Ectodermal cell (in vitro differentiated cells): ENCODE results near the gene ITGAL.
"Not testable (repeated sequence)": the region's sequence is repeated elsewhere in the genome, so short reads cannot be mapped to it uniquely, and the experiment has no call there.

Source experiments
- H3K27ac ChIP-seq: 2 replicates; pipeline ENCODE4 v1.7.0; 2013; ENCODE audit warnings: mild to moderate bottlenecking, low read depth, low read length; ENCODE audit not compliant: insufficient read depth, poor library complexity, severe bottlenecking
- H3K27me3 ChIP-seq: 2 replicates; pipeline ENCODE4 v1.7.0; 2013; ENCODE audit warnings: mild to moderate bottlenecking, low read length; ENCODE audit not compliant: insufficient read depth, control insufficient read depth, poor library complexity, severe bottlenecking
- H3K36me3 ChIP-seq: one replicate; pipeline ENCODE4 v1.7.0; 2013; ENCODE audit warnings: low read length; ENCODE audit not compliant: control insufficient read depth, insufficient read depth
- H3K4me1 ChIP-seq: one replicate; pipeline ENCODE4 v1.7.0; 2013; ENCODE audit warnings: low read length; ENCODE audit not compliant: control insufficient read depth, insufficient read depth
- H3K4me3 ChIP-seq: 2 replicates; pipeline ENCODE4 v1.7.0; 2013; ENCODE audit warnings: low read depth, low read length, control low read depth; ENCODE audit not compliant: insufficient read depth
- H3K9me3 ChIP-seq: 2 replicates; pipeline ENCODE4 v1.7.0; 2013; ENCODE audit warnings: mild to moderate bottlenecking, low read length, moderate library complexity; ENCODE audit not compliant: control insufficient read depth
- WGBS, 2 experiments: methylation state at CpG; one replicate each; pipeline ENCODE4 v1.1.7; 2013; ENCODE audit warnings: missing lambda C conversion rate in 2 of 2; 5-methylcytosine and 5-hydroxymethylcytosine counted together

The ITGAL gene

DNA sequence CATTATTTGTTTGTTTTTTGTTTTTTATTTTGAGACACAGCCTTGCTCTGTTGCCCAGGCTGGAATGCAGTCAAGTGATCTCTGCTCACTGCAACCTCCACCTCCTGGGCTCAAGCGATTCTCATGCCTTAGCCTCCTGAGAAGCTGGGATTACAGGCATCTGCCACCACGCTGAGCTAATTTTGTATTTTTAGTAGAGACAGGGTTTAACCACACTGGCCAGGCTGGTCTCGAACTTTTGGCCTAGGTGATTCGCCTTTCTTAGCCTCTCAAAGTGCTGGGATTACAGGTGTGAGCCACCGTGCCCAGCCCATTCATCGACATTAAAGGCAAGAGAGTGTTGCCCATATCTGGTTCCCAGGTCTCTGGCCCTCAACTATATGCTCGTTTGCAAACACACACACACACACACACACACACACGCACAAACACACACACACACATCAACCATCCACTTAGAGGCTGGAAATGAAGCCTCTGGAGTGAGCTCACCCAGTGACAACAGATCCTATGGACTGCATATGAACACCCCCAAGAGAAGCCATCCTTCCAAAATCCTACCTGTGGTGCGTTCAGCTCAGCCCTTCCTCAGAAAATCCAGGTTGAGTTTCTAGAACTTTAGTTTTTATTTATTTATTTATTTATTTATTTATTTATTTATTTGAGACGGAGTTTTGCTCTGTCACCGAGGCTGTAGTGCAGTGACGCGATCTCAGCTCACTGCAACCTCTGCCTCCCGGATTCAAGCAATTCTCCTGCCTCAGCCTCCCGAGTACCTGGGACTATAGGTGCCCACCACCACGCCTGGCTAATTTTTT is 14.6 kb upstream of the ITGAL start:
- WGBS, 2 experiments = 91% methylated on average over 16 of the region's 16 CpGs
- no peak overlapping the region for H3K27ac ChIP-seq
- no peaks in the 10 kb centered on the region for H3K4me1 ChIP-seq
- no peaks in the 10 kb centered on the region for H3K27me3 ChIP-seq
- no peak overlapping the region for H3K4me3 ChIP-seq
- H3K9me3 ChIP-seq = no peaks in the 10 kb centered on the region
- H3K36me3 ChIP-seq = no peaks in the 10 kb centered on the region

DNA sequence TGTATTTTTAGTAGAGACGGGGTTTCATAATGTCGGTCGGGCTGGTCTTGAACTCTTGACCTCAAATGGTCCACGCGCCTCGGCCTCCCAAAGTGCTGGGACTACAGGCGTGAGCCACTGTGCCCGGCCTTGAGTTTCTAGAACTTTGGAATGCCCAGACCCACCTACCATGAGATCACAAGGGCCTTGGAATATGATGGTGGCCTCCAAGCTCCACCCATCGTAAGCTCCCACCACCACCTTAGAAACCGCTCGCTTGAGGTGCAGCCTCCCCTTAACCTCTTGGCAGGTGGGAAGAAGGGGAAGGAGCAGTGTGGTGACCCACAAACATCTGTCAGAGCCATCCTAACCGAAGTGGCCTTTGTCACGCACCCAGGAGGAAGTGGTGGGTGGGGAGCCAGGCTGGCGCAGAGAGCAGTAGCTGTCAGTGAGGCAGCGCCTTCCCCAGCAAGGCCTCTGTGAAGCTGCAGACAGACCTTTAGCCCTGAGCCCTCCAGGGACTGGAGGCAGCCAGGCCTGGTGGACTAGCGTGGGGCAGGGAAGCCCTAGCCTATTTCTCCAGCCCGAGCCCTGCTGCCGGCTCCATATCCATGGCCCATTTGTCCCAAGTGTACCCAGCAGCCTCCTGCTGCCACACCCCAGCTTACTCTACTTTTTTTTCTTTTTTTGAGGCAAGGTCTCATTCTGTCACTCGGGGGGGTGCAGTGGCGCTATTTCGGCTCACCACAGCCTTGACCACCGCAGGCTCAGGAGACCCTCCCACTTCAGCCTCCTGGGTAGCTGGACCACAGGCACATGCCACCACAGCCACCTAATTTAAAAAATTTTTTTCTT is 13.8 kb upstream of the ITGAL start:
- H3K27ac ChIP-seq = no peak overlapping the region
- H3K36me3 ChIP-seq = no peaks in the 10 kb centered on the region
- H3K4me1 ChIP-seq = no peaks in the 10 kb centered on the region
- no peaks in the 10 kb centered on the region for H3K27me3 ChIP-seq
- 90 to 92% methylated on average over 22 of the region's 22 CpGs for WGBS, 2 experiments
- no peak overlapping the region for H3K4me3 ChIP-seq
- no peaks in the 10 kb centered on the region for H3K9me3 ChIP-seq

DNA sequence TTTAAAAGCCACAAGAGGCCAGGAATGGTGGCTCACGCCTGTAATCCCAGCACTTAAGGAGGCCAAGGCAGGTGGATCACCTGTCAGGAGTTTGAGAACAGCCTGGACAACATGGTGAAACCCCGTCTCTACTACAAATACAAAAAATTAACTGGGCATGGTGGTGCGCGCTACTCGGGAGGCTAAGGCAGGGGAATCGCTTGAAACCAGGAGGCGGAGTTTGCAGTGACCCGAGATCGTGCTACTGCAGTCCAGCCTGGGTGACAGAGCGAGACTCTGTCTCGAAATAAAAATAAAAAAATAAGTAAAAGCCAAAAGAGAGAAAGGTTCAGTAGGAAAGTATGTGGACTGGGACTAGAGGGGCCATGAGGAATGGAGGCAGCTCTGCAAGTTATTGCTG is 13.1 kb upstream of the ITGAL start:
- Histone ChIP-seq H3K36me3 (no peaks in the 10 kb centered on the region), H3K4me1 (no peaks in the 10 kb centered on the region), H3K27me3 (no peaks in the 10 kb centered on the region), H3K4me3 (no peak overlapping the region), H3K9me3 (no peaks in the 10 kb centered on the region), H3K27ac (no peak overlapping the region)
- 91 to 92% methylated on average over 11 of the region's 11 CpGs for WGBS, 2 experiments

DNA sequence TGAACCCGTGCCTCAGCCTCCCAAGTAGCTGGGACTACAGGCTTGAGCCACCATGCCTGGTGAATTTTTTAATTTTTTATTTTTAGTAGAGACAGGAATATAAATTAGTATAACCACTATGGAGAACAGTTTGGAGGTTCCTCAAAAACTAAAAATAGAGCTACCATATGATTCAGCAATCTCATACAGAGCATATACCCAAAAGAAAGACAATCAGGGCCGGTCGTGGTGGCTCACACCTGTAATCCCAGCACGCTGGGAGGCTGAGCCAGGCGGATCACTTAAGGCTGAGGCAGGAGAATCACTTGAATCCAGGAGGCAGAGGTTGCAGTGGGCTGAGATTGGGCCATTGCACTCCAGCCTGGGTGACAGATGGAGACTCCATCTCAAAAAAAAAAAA is 11.1 kb upstream of the ITGAL start:
- not testable (repeated sequence) for H3K4me3 ChIP-seq, H3K27ac ChIP-seq, H3K27me3 ChIP-seq, H3K36me3 ChIP-seq, H3K4me1 ChIP-seq, H3K9me3 ChIP-seq
- 87 to 94% methylated on average over 5 of the region's 5 CpGs for WGBS, 2 experiments

DNA sequence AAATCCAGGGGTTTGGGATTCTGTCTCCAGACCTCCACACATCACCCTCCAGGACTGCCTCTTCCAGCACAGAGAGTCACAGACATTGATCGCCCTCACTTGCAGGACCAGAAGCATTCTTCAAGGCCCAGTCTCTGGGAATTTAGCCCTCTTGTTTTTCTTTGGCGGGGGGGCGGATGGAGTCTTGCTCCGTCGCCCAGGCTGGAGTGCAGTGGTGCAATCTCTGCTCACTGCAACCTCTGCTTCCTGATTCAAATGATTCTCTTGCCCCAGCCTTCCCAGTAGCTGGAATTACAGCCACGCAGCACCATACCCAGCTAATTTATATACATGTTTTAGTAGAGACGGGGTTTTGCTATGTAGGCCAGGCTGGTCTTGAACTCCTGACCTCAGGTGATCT is 8.5 kb upstream of the ITGAL start:
- Histone ChIP-seq H3K9me3 (no peaks in the 10 kb centered on the region), H3K27me3 (no peaks in the 10 kb centered on the region), H3K4me3 (no peak overlapping the region), H3K27ac (no peak overlapping the region), H3K36me3 (no peaks in the 10 kb centered on the region), H3K4me1 (no peaks in the 10 kb centered on the region)
- WGBS, 2 experiments = 92 to 94% methylated on average over 7 of the region's 7 CpGs

DNA sequence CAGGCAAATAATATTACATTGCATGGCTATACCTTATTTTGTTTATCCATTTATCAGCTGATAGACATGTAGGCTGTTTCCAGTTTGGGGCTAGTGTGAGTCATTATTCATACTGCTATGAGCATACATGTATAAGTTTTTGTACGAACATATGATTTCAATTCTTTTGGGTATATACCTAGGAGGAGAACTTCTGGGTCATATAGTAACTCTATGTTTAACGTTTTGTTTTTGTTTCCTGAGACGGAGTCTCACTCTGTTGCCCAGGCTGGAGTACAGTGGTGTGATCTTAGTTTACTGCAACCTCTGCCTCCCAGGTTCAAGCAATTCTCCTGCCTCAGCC is 2.4 kb upstream of the ITGAL start:
- H3K27ac ChIP-seq = no peak overlapping the region
- H3K36me3 ChIP-seq = no peaks in the 10 kb centered on the region
- no peaks in the 10 kb centered on the region for H3K4me1 ChIP-seq
- WGBS, 2 experiments = 89% methylated on average over 3 of the region's 3 CpGs
- no peaks in the 10 kb centered on the region for H3K9me3 ChIP-seq
- no peaks in the 10 kb centered on the region for H3K27me3 ChIP-seq
- H3K4me3 ChIP-seq = no peak overlapping the region

DNA sequence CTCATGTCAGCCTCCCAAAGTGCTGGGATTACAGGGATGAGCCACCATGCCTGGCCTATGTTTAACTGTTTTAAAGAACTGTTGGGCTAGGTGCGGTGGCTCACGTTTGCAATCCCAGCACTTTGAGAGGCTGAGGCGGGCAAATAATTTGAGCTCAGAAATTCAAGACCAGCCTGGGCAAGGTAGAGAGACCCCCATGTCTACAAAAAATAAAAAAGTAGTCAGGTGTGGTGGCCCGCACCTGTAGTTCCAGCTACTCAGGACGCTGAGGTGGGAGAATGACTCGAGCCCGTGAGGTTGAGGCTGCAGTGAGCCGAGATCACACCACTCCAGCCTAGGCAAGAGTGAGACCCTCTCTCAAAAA is 1.9 kb upstream of the ITGAL start:
- H3K4me3 ChIP-seq = no peak overlapping the region
- H3K27ac ChIP-seq = no peak overlapping the region
- no peaks in the 10 kb centered on the region for H3K4me1 ChIP-seq
- 90 to 91% methylated on average over 8 of the region's 8 CpGs for WGBS, 2 experiments
- no peaks in the 10 kb centered on the region for H3K36me3 ChIP-seq
- H3K9me3 ChIP-seq = no peaks in the 10 kb centered on the region
- no peaks in the 10 kb centered on the region for H3K27me3 ChIP-seq

DNA sequence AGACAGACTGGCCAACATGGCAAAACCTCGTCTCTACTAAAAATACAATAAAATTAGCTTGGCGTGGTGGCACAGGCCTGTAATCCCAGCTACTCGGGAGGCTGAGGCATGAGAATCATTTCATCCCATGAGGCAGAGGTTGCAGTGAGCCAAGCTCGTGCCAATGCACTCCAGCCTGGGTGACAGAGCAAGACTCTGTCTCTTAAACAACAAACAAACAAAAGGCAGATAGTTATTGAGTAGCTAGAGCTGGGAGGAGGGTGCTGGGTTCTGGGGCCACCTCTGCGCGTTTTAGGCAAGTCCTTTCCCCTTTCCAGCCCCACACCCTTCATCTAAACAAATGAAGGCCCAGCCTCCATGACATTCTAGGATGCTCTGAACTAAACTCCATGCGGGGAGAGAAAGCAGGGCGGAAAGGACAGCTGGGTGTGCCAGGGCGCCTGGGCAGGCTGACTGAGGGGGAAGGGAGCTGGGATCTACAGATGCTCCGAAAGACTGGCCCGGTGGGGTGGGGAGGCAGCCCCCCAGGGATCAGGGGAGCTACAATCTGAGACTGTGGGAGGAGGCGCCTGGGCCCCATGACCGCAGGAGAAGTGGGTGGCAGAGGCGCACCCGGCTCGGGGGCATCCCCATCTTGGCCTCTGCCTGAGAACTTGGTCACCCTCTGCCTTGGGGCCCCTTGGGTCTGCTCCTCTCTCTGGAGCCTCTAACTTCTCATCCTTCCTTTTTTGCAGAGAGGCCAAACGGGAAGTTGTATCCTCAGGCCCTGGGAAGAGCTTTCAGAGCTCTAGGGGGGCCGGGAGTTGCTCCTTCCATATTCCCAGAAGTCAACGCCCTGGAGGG is 910 bp downstream of the ITGAL start:
- Histone ChIP-seq H3K27me3 (no peaks in the 10 kb centered on the region), H3K27ac (no peak overlapping the region), H3K4me3 (no peak overlapping the region), H3K9me3 (no peaks in the 10 kb centered on the region), H3K4me1 (no peaks in the 10 kb centered on the region), H3K36me3 (no peaks in the 10 kb centered on the region)
- 92 to 93% methylated on average over 19 of the region's 19 CpGs for WGBS, 2 experiments

DNA sequence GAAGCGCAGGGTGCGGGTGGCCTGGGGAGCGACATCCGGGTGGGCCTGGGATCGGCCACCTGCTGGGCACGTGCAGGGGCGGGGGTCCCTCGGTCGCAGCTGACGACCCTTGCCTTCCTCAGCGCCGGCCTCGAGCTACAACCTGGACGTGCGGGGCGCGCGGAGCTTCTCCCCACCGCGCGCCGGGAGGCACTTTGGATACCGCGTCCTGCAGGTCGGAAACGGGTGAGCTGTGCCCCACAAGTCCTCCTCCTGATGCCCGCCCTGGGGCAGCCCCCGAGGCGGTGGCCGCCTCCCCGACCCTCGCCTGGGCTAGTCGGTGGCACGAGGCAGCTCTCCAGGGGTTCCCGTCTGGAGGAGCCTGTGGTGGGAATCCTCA is 1.5 kb downstream of the ITGAL start:
- no peak overlapping the region for H3K4me3 ChIP-seq
- H3K27me3 ChIP-seq = no peaks in the 10 kb centered on the region
- no peaks in the 10 kb centered on the region for H3K36me3 ChIP-seq
- H3K4me1 ChIP-seq = no peaks in the 10 kb centered on the region
- H3K27ac ChIP-seq = no peak overlapping the region
- 92 to 93% methylated on average over 35 of the region's 35 CpGs for WGBS, 2 experiments
- no peaks in the 10 kb centered on the region for H3K9me3 ChIP-seq

DNA sequence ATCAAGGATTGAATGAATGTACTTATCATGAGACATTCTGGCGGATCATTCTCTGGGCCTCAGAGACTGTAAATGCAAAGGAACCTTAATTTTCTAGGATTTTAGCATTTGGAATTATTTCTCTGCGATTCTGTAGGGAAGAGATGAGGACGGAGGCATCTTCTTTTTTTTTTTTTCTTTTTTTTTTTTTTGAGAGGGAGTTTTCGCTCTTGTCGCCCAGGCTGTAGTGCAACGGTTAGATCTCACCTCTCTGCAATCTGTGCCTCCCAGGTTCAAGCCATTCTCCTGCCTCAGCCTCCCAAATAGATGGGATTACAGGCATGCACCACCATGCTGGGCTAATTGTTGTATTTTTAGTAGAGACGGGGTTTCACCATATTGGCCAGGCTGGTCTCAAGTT is 2.1 kb downstream of the ITGAL start:
- H3K36me3 ChIP-seq = no peaks in the 10 kb centered on the region
- H3K4me3 ChIP-seq = no peak overlapping the region
- no peaks in the 10 kb centered on the region for H3K4me1 ChIP-seq
- H3K9me3 ChIP-seq = no peaks in the 10 kb centered on the region
- H3K27ac ChIP-seq = no peak overlapping the region
- WGBS, 2 experiments = 88 to 90% methylated on average over 7 of the region's 7 CpGs
- no peaks in the 10 kb centered on the region for H3K27me3 ChIP-seq
